Right lobe of liver (tissue), 6 donors: ENCODE measurements around the gene CYBB. TPM values are rescaled to one million over a fixed set of nuclear protein-coding genes. Genes with fewer than 3 reads are reported as not detected.

Experiments
- ATAC-seq, 4 donors: fragments of 200-7000 bp; cut with Tn5 transposase; one replicate each; pipeline ENCODE4 v1.9.1; 2020; ENCODE audit warnings: mild to moderate bottlenecking in 4 of 4, moderate library complexity in 4 of 4
- DNase-seq, 3 donors: peaks; one replicate each; pipeline ENCODE4 v3.0.0-alpha.2; 2020
- H3K27ac ChIP-seq, 3 donors: fragments of 200-600 bp; one replicate each; pipeline ENCODE4 v1.8.0; 2022
- H3K27me3 ChIP-seq, 2 donors: fragments of 200-600 bp; one replicate each; pipeline ENCODE4 v1.8.0; 2022
- H3K36me3 ChIP-seq, 4 donors: fragments of 200-600 bp; sonication (generic) in 1 of 4; one replicate each; pipeline versions ENCODE4 v1.5.1 to v1.8.0; 2017 to 2022; ENCODE audit warnings: control low read depth in 1 of 4
- H3K4me1 ChIP-seq, 4 donors: fragments of 200-600 bp; sonication (generic) in 1 of 4; one replicate each; pipeline versions ENCODE4 v1.5.1 to v1.8.0; 2017 to 2022; ENCODE audit warnings: control low read depth in 1 of 4
- H3K4me3 ChIP-seq, 3 donors: fragments of 200-600 bp; one replicate each; pipeline ENCODE4 v1.8.0; 2022
- H3K9me3 ChIP-seq, 4 donors: fragments of 200-600 bp; sonication (generic) in 1 of 4; one replicate each; pipeline versions ENCODE4 v1.5.1 to v1.8.0; 2017 to 2022; ENCODE audit warnings: control low read depth in 1 of 4
- POLR2A ChIP-seq: fragments of 450-650 bp; IDR thresholded peaks from one replicate; pipeline ENCODE4 v1.6.1; 2017; ENCODE audit warnings: antibody characterized with exemption, mild to moderate bottlenecking
- WGBS: methylation state at CpG from one replicate; pipeline ENCODE4 v1.1.6; 2018; ENCODE audit warnings: low coverage, low lambda C conversion rate; ENCODE audit not compliant: insufficient coverage; ENCODE audit errors: missing lambda C conversion rate; 5-methylcytosine and 5-hydroxymethylcytosine counted together
- intact Hi-C, 2 donors: fragments of 100-400 bp; cut with DNase I; formaldehyde crosslinking; loops; one replicate each; pipeline versions ENCODE4 v1.11.2 to v1.14.1; 2022
- total RNA-seq, 6 experiments: library from RNA; depleted of rRNA in 2 of 6; stranded (reverse); fragments of >200 nt in 2 of 6; fragmentation: NEBNext Ultra II Directional in 3 of 6; extraction: Animal tissue kit (Norgen Biotek cat#: 25700) in 3 of 6; gene quantifications; one replicate each; pipeline versions ENCODE4 v1.1.0 to v1.2.4, GENCODE V29; 2016 to 2023
- TF ChIP-seq, protein P1 (sequence below), 4 donors: fragments of 200-600 bp in 3 of 4; fragments of 450-650 bp in 1 of 4; IDR thresholded peaks; one replicate each; pipeline versions ENCODE4 v1.5.1 to v1.8.0; 2016 to 2022; ENCODE audit warnings: antibody characterized with exemption in 4 of 4, mild to moderate bottlenecking in 2 of 4
- donor health status: DM: no; HTN: yes; CAD: no.
- donor health status: DM: no; HTN: no; CAD: no.
- donor health status: DM: no; HTN: no; CAD: no.
- donor health status: DM: no; HTN: yes; CAD: no.
- donor health status: DM: no; HTN: yes; CAD: no.

The CYBB gene
- total RNA-seq, 6 experiments from 2014 or later, result 5.7 to 39.4 (median 10.0) TPM

DNA sequence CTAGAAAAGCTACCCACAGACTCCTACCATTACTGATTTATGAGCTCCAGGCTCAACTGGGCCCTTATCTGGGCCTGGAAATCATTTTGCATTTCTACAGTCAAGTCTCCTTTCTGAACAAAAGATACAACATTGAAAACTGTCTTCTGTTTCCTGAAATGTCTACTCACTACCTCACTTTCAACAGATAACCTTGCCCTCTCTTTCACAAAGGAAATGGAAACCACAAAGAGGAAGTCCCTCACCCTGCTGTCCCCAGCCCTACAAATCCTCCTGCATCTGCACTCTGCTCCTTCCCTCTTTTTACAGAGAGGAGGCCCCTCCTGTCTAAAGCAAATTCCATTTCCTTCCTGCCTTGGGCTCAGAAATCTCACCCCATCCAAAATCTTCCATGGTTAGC lies 24.8 kb upstream of the CYBB start:
- H3K36me3 ChIP-seq, result no peaks in the 10 kb centered on the region
- H3K4me3 ChIP-seq, result no peak overlapping the region
- intact Hi-C loops, result no loop called here
- no peak overlapping the region for H3K27ac ChIP-seq
- ATAC-seq (peak; percentile 44 to 69 (median 50)), DNase-seq (no peak)
- H3K4me1 ChIP-seq, result no peaks in the 10 kb centered on the region
- TF ChIP-seq, protein P1, sequence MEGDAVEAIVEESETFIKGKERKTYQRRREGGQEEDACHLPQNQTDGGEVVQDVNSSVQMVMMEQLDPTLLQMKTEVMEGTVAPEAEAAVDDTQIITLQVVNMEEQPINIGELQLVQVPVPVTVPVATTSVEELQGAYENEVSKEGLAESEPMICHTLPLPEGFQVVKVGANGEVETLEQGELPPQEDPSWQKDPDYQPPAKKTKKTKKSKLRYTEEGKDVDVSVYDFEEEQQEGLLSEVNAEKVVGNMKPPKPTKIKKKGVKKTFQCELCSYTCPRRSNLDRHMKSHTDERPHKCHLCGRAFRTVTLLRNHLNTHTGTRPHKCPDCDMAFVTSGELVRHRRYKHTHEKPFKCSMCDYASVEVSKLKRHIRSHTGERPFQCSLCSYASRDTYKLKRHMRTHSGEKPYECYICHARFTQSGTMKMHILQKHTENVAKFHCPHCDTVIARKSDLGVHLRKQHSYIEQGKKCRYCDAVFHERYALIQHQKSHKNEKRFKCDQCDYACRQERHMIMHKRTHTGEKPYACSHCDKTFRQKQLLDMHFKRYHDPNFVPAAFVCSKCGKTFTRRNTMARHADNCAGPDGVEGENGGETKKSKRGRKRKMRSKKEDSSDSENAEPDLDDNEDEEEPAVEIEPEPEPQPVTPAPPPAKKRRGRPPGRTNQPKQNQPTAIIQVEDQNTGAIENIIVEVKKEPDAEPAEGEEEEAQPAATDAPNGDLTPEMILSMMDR (IDR thresholded peaks at IDR 0.05), result no peak
- TF ChIP-seq POLR2A, result no peak
- no peaks in the 10 kb centered on the region for H3K9me3 ChIP-seq
- peaks cover 5 to 10% of the 10 kb centered on the region in 2 donors for H3K27me3 ChIP-seq

DNA sequence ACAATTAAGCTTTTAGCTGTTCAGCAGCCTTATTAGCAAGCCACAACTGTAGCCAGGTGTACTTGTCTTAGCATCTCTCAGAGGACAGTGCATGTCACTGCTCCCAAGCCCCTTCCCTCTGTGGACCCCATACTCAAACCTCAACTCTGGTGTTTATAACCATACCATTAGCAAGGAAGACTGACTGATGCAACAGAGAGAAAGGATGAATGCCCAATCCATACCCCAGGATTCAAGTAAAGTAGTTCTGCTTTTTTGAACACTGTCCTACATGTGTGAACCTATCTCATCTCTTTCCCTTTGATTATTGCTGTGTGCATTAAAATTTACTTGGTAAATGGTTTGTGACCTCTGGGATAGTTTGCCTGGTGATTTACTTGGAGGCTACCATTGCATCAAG lies 22.8 kb upstream of the CYBB start:
- Histone ChIP-seq H3K27ac (no peak overlapping the region), H3K36me3 (no peaks in the 10 kb centered on the region), H3K4me3 (no peak overlapping the region), H3K4me1 (no peaks in the 10 kb centered on the region), H3K9me3 (no peaks in the 10 kb centered on the region), H3K27me3 (peaks cover 0 to 5% of the 10 kb centered on the region in 2 donors)
- DNase-seq (no peak), ATAC-seq (no peak)
- TF ChIP-seq, protein P1 (IDR thresholded peaks at IDR 0.05), result no peak
- no peak for TF ChIP-seq POLR2A
- intact Hi-C loops, result no loop called here

DNA sequence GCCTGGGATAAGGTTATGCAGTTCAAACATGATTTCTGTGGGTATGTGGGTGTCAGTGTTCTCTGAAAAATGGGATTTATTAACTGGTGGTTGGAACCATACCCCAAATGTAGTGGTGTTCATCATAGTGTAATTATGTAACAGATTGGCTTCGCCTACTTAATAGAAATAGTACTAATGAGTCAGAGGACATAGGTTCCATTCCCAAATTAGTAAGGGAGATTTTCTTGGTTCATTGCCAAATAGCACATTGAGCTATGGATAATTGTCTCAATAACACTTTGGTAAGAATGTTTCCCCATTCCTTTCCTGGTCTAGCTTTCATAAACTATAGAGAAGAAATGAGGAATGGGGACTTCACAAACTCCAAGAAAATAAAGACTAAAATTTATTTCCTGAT lies 20.5 kb upstream of the CYBB start:
- intact Hi-C loops, result no loop called here
- ATAC-seq, result no peak
- WGBS, result 56% methylated on average over 1 of the region's 1 CpG

DNA sequence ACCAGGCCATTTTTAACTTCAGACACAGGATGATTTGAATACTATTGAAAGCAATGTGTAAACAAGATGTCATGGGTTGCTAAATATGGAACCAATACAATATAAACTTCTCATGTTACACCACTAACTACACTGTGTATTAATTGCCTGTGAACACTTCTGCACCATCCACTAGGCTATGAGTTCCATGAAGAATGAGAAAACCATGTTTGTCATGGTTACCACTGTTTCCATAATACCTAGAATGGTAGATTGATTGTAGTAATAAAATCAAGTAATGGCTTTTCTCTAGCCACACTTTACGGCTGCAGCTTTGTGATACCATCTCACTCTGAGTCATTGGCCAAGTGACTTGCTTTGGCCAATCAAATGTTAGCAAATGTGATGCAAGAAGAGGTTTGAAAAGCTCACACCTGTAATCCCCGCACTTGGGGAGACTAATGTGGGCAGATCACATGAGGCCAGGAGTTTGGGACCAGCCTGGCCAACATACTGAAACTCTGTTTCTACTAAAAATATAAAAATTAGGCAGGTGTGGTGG lies 19.9 kb upstream of the CYBB start:
- intact Hi-C loops, result no loop called here
- Histone ChIP-seq H3K36me3 (no peaks in the 10 kb centered on the region), H3K9me3 (no peaks in the 10 kb centered on the region), H3K27me3 (peaks cover 5 to 7% of the 10 kb centered on the region in 2 donors), H3K4me3 (no peak overlapping the region), H3K4me1 (no peaks in the 10 kb centered on the region), H3K27ac (no peak overlapping the region)
- ATAC-seq, result no peak
- no peak for DNase-seq
- TF ChIP-seq, protein P1 (IDR thresholded peaks at IDR 0.05), result no peak
- no peak for TF ChIP-seq POLR2A
- WGBS, result 54% methylated on average over 1 of the region's 2 CpGs

More for the DNA sequence above, 20.5 kb upstream of the CYBB start:
- no peak for TF ChIP-seq POLR2A
- TF ChIP-seq, protein P1 (IDR thresholded peaks at IDR 0.05), result no peak
- H3K27ac ChIP-seq, result no peak overlapping the region
- no peaks in the 10 kb centered on the region for H3K9me3 ChIP-seq
- H3K4me3 ChIP-seq, result no peak overlapping the region
- no peaks in the 10 kb centered on the region for H3K4me1 ChIP-seq
- H3K27me3 ChIP-seq, result peaks cover 5 to 7% of the 10 kb centered on the region in 2 donors
- H3K36me3 ChIP-seq, result no peaks in the 10 kb centered on the region
- DNase-seq, result no peak

DNA sequence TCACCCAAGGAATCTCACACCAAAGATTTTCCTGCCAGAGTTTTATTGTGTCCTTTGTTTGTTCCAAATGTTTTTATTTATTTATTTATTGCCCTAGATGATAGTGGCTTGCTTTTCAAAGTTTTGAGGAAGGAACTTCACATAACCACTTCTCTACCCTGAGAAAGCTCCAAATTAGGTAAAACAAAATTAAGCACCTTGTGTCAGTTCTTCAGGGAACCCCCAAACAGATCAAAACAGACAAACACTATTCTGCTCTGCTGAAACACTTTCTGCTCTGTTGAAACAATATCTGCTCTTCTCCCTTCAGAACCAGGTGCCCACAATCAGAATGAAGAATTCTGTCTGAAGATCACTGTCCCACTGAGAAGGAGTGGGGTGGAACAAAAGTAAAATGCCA lies 16.5 kb upstream of the CYBB start:
- Histone ChIP-seq H3K9me3 (no peaks in the 10 kb centered on the region), H3K4me1 (no peaks in the 10 kb centered on the region), H3K27me3 (peaks cover 5 to 7% of the 10 kb centered on the region in 2 donors), H3K36me3 (no peaks in the 10 kb centered on the region), H3K27ac (no peak overlapping the region), H3K4me3 (no peak overlapping the region)
- intact Hi-C loops, result no loop called here
- DNase-seq (no peak), ATAC-seq (no peak)
- TF ChIP-seq, protein P1 (IDR thresholded peaks at IDR 0.05), result no peak
- no peak for TF ChIP-seq POLR2A
